Hepatic stellate cell (primary cell): Measurements from ENCODE around the gene SLC6A19.

Experiments
- DNase-seq: peaks from one replicate; pipeline ENCODE4 v3.0.0; 2011; ENCODE audit warnings: low spot score

SLC6A19 gene

DNA sequence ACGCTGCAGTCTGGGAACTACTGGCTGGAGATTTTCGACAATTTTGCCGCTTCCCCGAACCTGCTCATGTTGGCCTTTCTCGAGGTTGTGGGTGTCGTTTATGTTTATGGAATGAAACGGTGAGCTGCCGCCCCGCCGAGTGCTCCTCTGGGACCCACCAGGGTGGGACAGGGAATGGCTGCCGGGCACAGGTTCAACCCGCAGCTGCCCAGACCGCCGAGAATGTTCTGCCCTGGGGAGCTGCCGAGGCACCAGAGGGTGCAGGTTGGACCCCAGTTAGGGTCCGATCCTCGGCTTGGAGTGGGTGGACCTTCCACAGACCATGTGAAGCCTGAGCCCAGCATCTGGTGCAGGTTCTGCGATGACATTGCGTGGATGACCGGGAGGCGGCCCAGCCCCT lies 42.9 kb downstream of the SLC6A19 start:
- no peak for DNase-seq

DNA sequence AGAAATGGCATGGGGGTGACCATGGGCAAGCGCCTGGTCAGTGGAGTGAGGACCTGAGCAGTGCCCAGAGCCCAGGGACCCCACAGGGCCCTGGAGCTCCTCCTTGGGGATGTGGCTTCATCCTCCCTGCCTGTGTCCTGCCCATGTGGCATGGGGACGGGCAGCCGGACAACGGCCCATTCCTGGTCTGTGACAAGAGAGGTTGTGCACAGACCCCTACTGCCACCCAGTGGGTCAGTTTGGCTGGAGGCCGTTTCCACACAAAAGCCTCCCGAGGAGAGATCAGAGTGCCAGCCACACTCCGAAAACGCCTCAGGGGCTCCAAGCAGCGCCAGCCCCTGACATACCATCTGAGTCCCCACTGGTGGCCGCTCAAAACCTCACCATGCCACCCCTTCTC lies 43.6 kb downstream of the SLC6A19 start:
- DNase-seq, result peak; percentile 24

DNA sequence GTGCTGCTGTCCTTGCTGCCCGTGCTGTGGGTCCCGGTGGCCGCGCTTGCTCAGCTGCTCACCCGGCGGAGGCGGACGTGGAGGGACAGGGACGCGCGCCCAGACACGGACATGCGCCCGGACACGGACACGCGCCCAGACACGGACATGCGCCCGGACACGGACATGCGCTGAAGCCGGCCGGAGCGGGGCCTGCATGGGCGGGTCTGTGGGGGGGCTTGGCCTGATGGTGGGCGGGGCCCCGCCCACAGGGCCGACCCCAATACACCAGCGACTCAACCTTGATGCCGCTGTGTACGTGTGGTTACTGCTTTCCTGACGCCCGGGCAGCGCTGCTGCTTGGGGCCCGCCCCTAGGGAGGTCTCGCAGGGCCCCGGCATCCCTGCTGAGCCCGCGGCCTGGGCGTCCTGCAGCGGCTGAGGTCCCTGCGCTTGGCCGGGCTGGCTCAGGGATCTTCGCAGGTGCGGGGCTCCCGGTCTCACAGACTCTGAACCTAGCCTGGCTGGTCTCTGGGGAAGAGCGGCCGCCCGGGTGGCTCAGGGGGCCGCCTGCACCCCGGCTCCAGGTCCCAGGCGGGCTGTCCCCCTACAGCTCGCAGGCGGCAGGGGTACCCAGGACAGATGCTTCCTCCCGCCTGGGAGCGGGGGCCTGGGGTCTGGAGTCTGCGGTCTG lies 44.6 kb downstream of the SLC6A19 start:
- DNase-seq, result no peak

DNA sequence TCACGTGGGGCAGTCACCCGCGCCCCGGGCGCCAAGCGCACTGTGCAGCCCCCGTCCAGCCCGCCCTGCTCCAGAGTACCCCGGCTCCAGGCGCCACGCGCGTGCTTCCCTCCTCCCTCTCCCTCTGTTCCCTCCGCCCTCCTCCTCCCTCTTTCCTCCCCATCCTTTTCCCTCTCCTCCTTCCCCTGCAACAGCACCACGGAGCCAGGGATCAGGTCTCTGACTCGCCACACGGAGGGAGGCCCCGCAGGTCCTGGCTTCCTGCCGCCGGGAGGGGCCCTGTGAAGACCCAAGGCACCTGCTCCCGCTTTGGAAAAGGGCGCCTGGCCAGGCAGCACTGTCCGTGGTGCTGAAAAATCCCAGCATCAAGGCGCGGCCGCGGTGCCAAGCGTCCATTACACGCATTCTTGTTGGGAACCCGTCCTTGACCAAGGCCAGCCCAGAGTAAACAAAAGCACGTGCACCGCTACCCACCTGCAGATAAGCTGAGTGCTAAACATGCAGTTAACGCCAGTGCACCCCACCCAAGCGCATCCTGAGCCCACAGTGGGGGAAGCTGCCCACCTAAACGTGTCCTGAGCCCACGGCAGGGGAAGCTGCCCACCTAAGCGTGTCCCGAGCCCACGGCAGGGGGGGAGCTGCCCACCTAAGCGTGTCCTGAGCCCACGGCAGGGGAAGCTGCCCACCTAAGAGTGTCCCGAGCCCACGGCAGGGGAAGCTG lies 45.5 kb downstream of the SLC6A19 start:
- peak; percentile 35 for DNase-seq

DNA sequence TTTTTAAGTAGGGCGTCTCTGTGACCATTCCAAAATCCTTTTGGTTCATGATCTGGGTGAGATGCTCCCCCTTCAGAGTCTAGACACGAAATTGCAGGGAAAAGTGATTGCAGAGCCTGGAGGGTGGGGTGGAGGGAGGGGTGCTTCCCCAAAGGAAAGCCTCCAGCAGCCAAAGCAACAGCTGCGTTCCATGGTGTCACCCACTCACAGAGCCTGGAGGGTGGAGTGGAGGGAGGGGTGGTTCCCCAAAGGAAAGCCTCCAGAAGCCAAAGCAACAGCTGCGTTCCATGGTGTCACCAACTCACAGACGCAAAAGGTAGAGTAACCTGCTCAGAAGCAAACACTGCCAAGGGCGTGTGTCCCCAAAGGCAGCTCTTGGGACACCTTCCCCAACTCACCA lies 46.4 kb downstream of the SLC6A19 start:
- DNase-seq, result no peak

DNA sequence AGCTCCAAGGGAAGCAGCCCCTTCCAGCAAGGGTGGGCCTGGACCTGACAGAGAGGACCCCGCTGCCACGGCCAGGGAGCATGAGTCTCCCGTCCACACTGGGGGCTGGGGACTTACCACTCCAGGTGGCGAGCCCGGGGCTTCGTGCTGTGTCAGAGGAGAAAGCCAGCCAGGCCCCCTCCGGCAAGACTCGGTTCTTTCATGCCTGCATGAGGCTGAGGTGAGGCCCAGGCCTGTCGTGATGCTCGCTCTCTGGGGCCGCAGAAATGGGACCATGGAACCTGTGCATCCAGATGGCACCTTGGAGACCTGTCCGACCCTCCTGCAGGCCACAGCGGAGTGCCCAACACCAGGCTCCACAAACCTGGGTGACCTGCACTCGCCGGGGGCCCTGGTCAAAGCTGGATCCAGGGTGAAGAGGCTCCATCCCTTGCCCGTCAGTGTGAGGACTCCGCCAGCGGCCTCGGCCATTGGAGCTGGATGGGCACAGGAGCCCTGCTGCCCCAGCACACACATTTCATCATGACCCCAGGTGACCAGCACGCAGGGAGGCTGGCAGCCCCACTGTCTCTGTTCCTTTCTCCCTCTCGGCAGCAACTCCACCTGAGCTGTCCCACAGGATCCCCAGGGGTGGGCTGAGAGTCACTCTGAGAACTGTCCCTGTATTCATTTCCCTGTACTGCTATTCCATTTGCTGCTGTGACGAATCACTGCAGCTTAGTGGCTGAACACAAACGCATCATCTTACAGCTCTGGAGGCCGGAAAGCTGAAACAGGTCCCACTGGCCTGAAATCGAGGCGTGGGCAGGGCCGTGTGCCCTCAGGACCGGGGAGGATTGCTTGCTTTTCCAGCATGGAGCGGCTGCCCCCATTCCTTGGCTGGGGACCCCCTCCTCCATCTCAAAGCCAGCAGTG lies 48.2 kb downstream of the SLC6A19 start:
- DNase-seq, result no peak

DNA sequence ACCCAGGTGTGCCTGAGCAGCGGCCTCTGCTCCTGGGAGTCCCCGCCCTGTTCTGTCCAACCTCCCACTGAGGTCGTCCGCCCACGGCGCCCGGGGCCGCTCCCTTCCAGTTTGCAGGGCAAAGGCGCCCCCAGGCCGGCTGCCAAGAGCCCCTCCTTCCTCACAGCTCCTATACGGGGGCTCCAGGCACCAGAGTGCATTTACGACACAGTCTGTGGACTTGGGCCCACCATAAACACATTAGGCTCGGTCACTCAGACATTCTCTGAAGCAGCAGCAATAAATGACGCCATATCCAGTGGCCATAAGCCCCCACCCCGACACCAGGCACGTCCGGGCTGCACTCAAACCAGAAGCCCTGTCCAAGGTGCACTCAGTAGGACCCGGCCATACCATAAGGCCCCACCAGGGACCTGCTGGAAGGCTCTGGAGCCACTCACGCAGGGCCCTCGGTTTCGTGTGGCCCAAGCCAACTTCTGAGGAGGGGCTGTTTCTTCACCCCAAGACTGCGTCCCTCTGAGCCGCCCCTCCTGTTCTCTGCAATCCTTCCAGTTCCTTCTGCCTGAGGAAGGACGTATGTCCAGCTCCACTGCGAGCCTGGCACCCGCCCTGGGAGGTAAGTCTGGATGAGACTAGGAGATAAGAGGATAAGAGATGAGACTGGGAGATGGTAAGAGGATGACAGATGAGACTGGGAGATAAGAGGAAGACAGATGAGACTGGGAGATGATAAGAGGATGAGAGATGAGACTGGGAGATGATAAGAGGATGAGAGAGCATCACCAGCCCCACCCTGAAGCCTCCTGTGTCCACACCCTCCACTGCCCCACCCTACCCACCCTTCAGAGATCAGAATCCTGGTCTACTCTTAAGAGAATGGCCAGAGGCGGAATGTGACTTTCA lies 50.5 kb downstream of the SLC6A19 start:
- DNase-seq, result no peak

DNA sequence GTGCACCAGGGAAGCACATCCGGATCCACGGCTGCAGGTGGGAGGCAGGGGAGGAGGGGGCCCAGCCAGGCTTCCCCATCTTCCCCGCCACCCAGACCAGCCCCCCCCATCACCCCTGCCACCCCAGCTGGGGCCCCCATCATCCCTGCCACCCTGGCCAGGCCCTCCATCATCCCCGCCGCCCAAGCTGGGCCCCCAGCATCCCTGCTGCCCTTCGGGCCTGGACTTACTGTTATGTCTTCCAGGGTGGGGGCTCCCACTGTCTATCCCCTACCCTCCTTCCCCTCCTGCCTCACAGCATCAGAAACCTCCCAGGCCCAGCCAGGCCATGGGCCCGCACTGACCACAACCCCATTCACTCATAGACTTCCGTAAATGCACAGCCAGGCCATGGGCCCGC lies 51.3 kb downstream of the SLC6A19 start:
- no peak for DNase-seq

DNA sequence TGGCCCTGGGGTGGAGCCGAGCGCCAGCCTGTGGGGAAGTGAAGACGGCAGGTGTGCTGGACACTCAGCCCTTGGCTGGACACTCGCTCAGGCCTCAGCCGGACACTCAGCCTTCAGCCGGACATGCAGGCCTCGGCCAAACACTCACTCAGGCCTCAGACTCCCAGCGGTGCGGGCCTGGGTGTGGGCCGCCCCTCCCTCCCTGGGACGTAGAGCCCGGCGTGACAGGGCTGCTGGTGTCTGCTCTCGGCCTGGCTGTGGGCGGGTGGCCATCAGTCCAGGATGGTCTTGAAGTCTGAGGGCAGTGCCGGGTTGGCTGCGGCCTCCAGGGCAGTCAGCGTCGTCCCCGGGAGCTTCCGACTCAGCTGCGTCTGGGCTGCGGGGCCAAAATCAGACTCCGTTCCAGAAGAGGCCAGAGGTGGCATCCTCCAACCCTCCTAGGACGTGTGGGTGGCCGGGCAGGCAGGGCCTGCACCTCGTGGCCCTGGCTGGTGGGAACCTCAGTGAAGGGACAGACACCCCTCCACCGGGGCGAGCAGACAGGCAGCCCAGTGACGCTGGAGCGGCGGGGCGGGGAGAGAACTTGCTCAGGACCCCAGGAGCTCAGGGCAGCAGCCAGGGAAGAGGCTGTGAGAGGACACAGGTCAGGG lies 52.2 kb downstream of the SLC6A19 start:
- DNase-seq, result no peak

DNA sequence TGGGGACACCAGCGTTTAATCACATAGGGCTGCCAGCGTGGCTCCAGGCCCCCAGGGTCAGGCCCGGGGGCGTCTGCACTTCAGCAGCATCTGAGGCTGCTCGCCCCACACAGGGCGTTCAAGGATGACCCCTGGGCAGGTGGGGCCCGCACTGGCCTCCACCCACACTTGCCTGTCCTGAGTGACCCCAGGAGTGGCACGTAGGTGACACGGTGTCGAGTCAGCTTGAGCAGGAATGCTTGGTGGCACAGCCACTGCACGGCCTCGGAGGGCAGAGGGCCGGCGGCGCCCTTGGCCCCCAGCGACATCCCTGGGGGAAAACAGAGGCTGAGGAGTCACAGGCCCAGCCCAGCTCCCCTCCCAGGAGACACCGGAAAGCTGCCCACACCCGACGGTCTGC lies 52.8 kb downstream of the SLC6A19 start:
- DNase-seq, result no peak

DNA sequence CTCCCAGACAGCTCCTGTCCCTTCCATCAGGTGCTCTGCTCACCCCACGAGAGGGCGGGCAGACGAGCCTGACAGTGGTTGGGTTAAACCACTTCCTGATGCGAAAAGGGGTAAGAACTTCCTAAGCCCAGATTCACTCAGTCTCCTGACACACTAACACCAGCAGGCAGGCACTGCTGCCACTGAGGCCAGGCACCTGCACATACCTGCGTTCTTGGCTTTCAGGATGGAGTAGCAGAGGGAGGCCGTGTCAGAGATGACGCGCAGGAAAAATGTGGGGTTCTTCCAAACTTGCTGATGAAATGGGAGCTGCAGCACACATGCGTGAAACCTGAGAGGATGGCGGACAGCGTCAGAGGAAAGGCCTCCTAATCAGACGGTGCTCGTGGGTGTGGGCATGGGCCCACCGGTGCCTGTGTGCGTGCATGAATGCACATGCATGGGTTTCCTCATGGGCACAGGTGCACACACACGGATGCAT lies 53.7 kb downstream of the SLC6A19 start:
- DNase-seq, result no peak

DNA sequence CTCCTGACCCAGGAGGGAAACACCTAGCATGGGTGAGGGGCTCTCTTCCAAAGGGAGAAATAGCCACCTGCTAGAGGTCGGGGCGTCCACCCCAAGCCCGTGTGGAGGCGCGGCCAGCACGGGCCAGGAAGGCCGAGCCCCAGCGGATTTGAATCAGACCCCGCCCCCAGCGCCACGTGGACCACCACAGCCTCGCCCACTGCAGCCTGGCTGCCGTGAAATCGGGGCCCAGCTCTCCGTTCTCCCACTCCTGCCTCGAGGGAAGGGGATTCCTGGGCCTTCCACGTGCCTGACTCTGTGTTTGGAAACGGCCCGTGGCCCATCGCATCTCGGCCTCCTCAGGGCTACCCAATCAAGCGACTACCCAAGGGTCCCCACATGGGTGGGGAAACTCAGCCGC lies 55.4 kb downstream of the SLC6A19 start:
- DNase-seq, result no peak

DNA sequence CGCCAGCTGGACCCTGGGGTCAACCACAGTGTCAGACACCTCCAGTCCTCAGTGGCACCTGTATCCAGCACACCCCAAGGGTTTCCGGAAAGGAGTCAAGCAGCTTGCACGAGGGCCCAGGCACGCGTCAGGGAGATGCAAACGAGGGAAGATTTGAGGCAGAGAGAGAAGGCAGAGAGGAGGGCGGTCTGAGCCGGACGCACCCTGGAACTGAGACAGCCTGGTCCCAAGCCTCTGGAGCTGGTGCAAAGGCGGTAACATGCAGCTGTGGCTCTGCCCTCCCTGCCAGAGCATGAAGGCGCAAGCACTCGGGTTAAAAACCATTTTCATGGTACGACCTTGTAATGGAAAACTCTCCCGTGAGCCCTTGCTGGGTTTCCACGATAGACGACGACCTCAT lies 56.0 kb downstream of the SLC6A19 start:
- no peak for DNase-seq

DNA sequence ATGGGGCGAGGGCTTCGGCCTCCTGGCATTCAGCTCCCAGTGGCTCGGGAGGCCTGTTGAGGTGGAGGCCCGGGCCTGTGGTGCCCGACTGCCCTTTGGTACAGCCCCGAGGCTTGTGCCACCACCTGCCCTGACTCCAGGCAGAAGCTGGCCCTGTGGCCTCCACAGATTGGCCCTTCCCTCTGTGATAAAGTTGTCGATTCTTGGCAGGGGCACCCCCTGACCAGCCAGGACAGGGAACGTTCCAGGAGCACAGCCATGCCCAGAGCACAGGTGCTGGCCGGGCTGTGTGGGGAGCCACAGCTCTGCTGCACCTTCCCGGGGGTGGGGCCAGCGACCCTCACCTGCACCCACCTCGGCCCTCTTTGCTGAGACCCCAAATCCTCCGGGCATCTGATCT lies 56.4 kb downstream of the SLC6A19 start:
- no peak for DNase-seq

DNA sequence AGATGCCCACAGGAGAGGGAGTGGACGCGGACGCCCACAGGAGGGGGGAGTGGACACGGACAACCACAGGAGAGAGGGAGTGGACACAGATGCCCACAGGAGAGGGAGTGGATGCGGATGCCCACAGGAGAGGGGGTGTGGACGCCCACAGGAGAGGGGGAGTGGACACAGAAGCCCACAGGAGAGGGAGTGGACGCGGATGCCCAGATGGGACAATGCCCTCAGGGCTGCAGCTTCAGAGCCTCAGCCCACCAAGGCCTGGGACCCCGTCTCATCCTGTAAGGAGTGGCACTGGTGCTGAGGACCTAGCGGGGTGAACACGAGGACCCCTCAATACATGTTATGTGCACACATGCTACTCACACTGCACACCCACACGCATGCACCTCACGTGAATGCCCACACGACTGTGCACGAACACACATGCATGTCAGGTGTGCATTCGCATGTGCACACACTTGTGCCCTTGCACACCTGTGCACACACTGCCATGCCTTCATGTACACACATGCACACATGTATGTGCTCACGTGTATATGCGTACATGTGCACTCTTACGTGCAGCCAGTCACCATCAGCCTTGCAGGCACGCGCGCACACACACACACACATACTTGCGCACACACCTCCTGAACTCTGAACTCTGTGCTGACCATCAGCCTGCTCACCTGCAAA lies 58.5 kb downstream of the SLC6A19 start:
- no peak for DNase-seq

DNA sequence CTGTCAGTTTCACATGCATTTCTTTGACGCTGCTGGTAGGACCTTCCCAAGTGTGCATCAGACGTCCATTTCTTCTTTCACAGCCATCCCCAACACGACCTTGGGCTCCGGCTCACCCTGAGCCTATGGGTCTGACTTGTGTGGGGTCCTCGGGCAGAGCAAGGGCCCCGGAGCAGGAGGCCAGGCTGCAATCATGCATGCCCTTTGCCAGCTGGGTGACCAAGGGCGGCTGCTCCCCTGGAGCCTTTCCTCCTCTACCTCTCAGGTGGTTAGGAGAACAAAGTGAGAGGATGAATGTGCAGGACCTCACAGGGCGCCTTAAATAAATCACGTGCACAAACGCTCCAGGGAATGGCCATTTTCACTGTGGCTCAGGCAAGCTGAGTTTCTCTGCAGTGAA lies 60.2 kb downstream of the SLC6A19 start:
- no peak for DNase-seq

DNA sequence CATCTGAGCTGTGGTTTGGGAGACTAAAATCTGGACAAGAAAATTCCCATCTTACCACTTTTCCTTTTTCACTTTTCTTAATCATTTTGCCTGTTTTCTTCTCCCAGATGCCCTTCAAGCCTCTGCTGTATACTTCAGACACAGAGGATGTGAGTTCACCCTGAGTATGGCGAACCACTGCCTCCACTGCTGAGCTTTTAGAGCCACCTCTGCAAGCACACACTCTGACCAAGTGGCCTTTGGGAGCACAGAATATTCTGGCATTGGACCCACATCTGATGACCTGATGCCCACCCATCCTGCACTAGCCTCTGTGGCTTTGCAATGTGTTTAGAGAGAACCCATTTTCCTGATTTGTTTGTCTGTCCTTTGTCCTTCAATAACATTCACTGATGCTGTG lies 61.0 kb downstream of the SLC6A19 start:
- DNase-seq, result no peak

DNA sequence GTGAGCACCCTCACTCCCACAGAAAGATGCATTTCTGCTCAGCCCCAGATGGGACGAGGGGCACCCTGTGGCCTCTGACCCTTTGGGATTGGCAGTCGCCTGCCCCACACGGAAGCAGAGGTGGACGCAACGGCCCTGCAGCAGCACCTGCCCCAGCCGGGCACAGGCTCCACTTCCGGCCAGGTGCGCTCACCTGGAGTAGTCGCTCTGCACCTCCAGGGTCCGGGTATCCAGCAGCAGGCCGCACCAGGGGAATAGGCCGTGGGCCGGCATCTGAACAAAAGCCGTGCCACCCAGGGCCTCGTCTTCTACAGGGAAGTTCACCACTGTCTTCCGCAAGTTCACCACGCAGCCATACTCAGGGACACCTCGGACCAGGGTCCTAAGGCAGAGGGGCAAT lies 62.8 kb downstream of the SLC6A19 start:
- no peak for DNase-seq

DNA sequence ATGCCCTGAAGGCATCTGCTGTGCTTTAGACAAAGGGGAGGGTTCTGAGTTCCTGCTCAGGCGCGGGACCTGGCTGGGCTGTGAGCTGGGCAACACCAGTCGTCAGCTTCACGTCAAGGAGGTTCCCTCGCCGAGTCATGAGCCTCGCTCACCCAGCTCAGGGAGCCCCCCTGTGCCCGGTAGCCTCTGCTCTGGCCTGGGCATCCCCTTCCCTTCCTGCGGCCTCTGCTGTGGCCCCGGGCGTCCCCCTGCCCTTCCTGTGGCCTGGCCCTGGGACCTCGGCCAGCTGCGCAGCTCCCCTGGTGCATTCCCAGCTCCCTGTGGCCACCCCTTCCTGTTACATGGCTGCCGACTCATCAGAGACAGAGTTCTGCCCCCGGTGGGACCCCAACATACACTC lies 63.6 kb downstream of the SLC6A19 start:
- DNase-seq, result no peak
